HG02884 (cell line): ENCODE results near the gene CCDC93.
"Not testable (repeated sequence)": the region's sequence is repeated elsewhere in the genome, so short reads cannot be mapped to it uniquely, and the experiment has no call there.

Source experiments
- ATAC-seq: cut with Tn5 transposase; IDR thresholded peaks from one replicate; pipeline ENCODE4 v1.9.1; 2021; ENCODE audit warnings: mild to moderate bottlenecking, moderate library complexity; ENCODE audit not compliant: unreplicated experiment

Gene CCDC93

GRCh38 chr2:117923471-117923870 is 90.4 kb downstream of the CCDC93 start:
- ATAC-seq, result not testable (repeated sequence)

GRCh38 chr2:117921520-117921919 is 92.3 kb downstream of the CCDC93 start:
- no peak for ATAC-seq

GRCh38 chr2:117918608-117919007 is 95.3 kb downstream of the CCDC93 start:
- ATAC-seq, result no peak

- no peak for ATAC-seq
Measured at GRCh38 chr2:117917223-117917917, 96.5 kb downstream of the CCDC93 start.

GRCh38 chr2:117902933-117903332 is 110.9 kb downstream of the CCDC93 start:
- no peak for ATAC-seq

GRCh38 chr2:117888897-117889296 is 125.0 kb downstream of the CCDC93 start:
- ATAC-seq, result no peak

- no peak for ATAC-seq
Measured at GRCh38 chr2:117885308-117885707, 128.6 kb downstream of the CCDC93 start.

GRCh38 chr2:117879003-117879402 is 134.9 kb downstream of the CCDC93 start:
- no peak for ATAC-seq

- no peak for ATAC-seq
Measured at GRCh38 chr2:117875786-117876185, 138.1 kb downstream of the CCDC93 start.
